Measurements from ENCODE around the gene LGALS7.

The LGALS7 gene

DNA sequence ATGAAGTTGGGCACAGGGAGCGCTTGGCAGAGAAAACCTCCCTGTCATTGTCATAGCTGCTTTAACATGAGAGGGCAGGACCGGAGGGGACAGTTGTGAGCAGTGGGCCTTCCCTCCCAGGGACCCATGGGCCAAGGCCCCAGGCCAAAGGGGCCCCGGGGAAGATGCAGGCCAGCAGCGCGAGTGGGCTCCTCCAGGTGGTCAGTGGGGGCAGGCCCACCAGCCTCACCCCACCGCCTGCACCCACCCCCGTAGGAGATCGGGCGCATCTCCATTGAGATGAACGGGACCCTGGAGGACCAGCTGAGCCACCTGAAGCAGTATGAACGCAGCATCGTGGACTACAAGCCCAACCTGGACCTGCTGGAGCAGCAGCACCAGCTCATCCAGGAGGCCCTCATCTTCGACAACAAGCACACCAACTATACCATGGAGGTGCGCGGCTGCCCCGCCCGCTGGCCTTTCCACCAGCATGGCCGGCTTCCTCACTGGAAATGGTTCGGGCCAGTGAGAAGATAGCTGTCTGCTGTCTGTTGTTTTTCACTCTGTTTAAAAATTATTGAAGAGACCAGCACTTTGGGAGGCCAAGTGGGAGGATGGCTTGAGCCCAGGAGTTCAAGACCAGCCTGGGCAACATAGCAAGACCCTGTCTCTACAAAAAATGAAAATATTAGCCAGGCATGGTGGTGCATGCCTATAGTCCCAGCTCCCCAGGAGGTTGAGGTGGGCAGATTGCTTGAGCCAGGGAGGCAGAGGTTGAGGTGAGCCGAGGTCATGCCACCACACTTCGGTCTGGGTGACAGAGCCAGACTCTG lies 47.6 kb downstream of the LGALS7 start:
- DNase-seq, result no peak

DNA sequence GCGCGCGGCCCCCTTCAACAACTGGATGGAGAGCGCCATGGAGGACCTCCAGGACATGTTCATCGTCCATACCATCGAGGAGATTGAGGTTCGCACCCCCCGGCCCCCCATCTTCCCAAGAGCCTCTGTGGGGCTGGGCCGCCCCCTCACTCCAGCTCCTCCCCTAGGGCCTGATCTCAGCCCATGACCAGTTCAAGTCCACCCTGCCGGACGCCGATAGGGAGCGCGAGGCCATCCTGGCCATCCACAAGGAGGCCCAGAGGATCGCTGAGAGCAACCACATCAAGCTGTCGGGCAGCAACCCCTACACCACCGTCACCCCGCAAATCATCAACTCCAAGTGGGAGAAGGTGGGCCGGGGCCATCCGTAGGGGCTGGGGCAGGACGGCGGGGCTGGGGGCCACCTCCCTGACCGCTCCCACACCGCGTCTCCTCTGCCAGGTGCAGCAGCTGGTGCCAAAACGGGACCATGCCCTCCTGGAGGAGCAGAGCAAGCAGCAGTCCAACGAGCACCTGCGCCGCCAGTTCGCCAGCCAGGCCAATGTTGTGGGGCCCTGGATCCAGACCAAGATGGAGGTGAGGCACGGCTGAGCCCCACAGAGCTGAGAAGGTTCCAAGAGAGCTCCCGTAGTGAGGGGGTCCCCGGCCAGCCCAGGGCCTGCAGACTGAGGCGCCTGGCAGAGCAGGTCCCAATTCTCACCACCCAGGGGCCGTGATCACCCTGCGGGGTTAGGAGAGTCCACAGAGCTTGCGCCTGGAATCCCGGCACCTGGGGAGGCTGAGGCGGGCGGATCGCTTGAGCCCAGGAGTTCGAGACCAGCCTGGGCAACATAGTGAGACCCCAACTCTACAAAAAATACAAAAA lies 49.1 kb downstream of the LGALS7 start:
- DNase-seq, result no peak

DNA sequence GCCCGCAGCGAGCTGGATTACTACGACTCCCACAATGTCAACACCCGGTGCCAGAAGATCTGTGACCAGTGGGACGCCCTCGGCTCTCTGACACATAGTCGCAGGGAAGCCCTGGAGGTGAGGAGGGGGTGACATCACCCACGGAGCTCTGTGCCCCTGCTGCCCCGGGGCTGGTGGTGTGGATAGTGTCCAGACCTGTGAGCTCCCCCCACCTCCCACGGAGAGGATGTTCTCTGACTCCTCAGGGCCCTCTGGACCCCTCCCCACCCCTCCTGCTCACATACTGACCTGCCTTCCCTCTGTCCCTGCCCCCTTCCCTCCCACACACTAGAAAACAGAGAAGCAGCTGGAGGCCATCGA lies 49.7 kb downstream of the LGALS7 start:
- DNase-seq, result no peak

DNA sequence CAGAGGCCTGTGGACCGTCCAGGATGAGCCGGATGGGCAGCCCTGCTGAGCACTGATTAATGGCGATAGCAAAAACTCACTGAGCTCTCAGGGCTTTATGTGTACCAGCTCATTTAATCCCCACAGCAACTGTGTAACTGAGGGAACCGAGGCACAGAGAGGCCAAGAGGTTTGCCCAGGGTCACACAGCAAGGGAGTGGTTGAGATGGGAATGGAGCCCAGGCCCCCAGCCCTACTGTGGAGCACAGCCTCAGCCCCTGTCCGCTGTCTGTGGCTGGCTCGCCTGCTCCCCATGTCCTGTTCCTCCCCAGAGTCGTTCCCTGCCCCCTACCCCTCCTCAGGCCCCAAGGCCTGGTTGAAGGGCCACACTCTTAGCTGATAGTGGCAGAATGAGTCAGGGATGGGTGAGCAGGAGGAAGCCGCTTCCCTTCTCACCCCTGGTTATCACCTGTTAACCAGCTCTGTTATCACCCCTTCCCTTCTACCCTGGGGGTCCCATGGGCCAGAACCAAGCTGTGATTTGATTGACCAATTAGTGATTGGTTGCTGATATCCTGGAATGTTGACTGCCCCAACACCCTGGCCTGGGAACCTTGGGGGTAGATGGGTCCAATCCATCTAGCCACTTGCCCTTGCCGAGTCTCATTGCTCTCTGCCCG lies 50.2 kb downstream of the LGALS7 start:
- no peak for DNase-seq

DNA sequence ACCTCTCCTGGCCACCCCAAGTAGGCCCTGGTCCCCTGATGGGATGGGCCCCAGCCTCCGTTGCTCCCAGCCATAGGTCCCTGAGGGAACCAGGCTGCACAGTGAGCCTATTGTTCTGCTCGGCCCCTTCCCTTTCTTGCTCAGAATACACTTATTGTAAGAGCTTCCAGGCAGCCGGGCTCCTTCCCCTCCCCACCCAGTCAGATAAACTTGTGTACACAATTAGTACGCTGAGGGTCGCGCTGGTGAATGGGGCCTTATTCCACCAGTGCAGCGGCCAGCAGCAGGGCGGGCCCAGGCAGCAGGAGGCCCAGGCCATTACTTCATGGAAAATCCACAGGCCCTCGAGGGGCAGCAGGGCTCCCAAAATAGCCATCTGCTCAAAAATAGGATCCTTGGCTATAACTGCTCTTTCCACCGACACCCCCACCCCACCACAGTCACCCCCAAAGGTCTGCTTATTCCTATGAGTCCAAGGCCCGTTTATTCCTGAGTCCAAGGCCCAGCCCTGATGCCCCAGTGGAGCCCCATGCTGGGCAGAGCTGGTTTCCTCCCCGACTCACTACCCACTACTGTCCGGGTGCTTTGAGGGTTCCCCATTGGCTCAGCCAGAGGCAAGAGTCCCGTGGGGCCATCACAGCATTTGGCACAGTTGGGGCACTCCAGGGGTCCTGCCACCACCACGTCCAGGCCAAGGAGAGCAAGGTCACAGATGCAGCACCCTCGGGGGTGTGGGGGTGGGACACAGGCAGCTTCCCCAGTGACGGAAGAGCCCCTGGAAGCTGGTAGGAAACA lies 51.1 kb downstream of the LGALS7 start:
- DNase-seq, result no peak

DNA sequence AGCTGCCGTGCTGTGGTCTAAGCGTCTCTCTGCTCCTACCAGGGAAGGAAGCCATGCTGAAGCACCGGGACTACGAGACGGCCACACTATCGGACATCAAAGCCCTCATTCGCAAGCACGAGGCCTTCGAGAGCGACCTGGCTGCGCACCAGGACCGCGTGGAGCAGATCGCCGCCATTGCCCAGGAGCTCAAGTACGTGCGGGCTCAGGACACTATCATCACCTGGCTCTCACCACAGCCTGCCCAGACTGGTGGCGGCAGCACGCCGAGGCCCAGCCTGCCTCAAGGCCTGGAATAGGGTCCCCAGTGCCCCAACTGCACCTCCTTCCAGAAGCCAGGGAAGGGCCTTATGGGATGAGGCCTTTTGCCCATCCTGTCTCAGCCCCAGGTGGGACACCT lies 51.8 kb downstream of the LGALS7 start:
- DNase-seq, result no peak

Data from stimulated activated naive CD4-positive, alpha-beta T cell (primary cell).